CD4-positive, alpha-beta T cell treated with Interleukin-15 for 1 hour (primary cell): Measurements from ENCODE around the gene G6PC3.
A peak's percentile ranks its signal among the peaks of the same experiment; 100 is the strongest.
"Not testable (repeated sequence)": the region's sequence is repeated elsewhere in the genome, so short reads cannot be mapped to it uniquely, and the experiment has no call there.

Experiments used
- DNase-seq: peaks from one replicate; pipeline ENCODE4 v3.0.0-alpha.2; 2020

The G6PC3 gene

GRCh38 chr17:44084921-44085320 is 14.4 kb downstream of the G6PC3 start:
- DNase-seq: no peak

GRCh38 chr17:44085908-44086307 is 15.4 kb downstream of the G6PC3 start:
- no peak for DNase-seq

GRCh38 chr17:44086364-44087311 is 16.1 kb downstream of the G6PC3 start:
- no peak for DNase-seq

- DNase-seq: no peak
Observed at GRCh38 chr17:44087319-44087718, 16.8 kb downstream of the G6PC3 start.

- DNase-seq: no peak
Observed at GRCh38 chr17:44088254-44088653, 17.7 kb downstream of the G6PC3 start.

- DNase-seq: no peak
Observed at GRCh38 chr17:44091200-44091997, 20.9 kb downstream of the G6PC3 start.

GRCh38 chr17:44092051-44092450 is 21.5 kb downstream of the G6PC3 start:
- DNase-seq: no peak

GRCh38 chr17:44093231-44093900 is 22.8 kb downstream of the G6PC3 start:
- DNase-seq: no peak

GRCh38 chr17:44094701-44095387 is 24.3 kb downstream of the G6PC3 start:
- DNase-seq: no peak

- DNase-seq: no peak
Observed at GRCh38 chr17:44095388-44095646, 24.8 kb downstream of the G6PC3 start.

- DNase-seq: peak; percentile 53
Observed at GRCh38 chr17:44095647-44096496, 25.3 kb downstream of the G6PC3 start.

- DNase-seq: no peak
Observed at GRCh38 chr17:44097110-44097958, 26.8 kb downstream of the G6PC3 start.

GRCh38 chr17:44101858-44102257 is 31.3 kb downstream of the G6PC3 start:
- not testable (repeated sequence) for DNase-seq

- no peak for DNase-seq
Observed at GRCh38 chr17:44102849-44103622, 32.5 kb downstream of the G6PC3 start.

GRCh38 chr17:44105483-44105882 is 34.9 kb downstream of the G6PC3 start:
- DNase-seq: no peak

GRCh38 chr17:44105941-44106340 is 35.4 kb downstream of the G6PC3 start:
- no peak for DNase-seq

GRCh38 chr17:44106801-44107200 is 36.3 kb downstream of the G6PC3 start:
- DNase-seq: no peak

- no peak for DNase-seq
Observed at GRCh38 chr17:44108440-44109311, 38.1 kb downstream of the G6PC3 start.

GRCh38 chr17:44109312-44109630 is 38.7 kb downstream of the G6PC3 start:
- no peak for DNase-seq
